Mesendoderm (in vitro differentiated cells): ENCODE data around the gene TBC1D16.
A peak's percentile ranks its signal among the peaks of the same experiment; 100 is the strongest.
"Not testable (repeated sequence)": the region's sequence is repeated elsewhere in the genome, so short reads cannot be mapped to it uniquely, and the experiment has no call there.

ENCODE experiments used
- DNase-seq: peaks from one replicate; pipeline ENCODE4 v3.0.0; 2013
- H2AK5ac ChIP-seq: 2 replicates; pipeline ENCODE4 v1.6.1; 2013; ENCODE audit warnings: low read length, inconsistent platforms
- H2BK120ac ChIP-seq: 2 replicates; pipeline ENCODE4 v1.6.1; 2013; ENCODE audit warnings: low read depth, mild to moderate bottlenecking, low read length, moderate library complexity, mixed read lengths
- H2BK15ac ChIP-seq: replicated peaks from 2 replicates; pipeline ENCODE4 v1.6.1; 2013; ENCODE audit warnings: low read depth, mild to moderate bottlenecking, moderate library complexity
- H2BK5ac ChIP-seq: 2 replicates; pipeline ENCODE4 v1.6.1; 2013; ENCODE audit warnings: low read length, inconsistent platforms
- H3K18ac ChIP-seq: 2 replicates; pipeline ENCODE4 v1.6.1; 2013; ENCODE audit warnings: mild to moderate bottlenecking, low read length, mixed read lengths
- H3K23ac ChIP-seq: one replicate; pipeline ENCODE4 v1.6.1; 2013; ENCODE audit warnings: low read length
- H3K27ac ChIP-seq: 2 replicates; pipeline ENCODE4 v1.5.1; 2013; ENCODE audit warnings: low read depth, mild to moderate bottlenecking, inconsistent platforms, low read length, moderate library complexity
- H3K27me3 ChIP-seq: 2 replicates; pipeline ENCODE4 v1.6.1; 2013; ENCODE audit warnings: low read length, control low read depth, mild to moderate bottlenecking, inconsistent platforms; ENCODE audit not compliant: insufficient read depth, poor library complexity
- H3K36me3 ChIP-seq: 2 replicates; pipeline ENCODE4 v1.6.1; 2013; ENCODE audit warnings: low read length, inconsistent platforms; ENCODE audit not compliant: control insufficient read depth, insufficient read depth
- H3K4ac ChIP-seq: one replicate; pipeline ENCODE4 v1.6.1; 2013; ENCODE audit warnings: low read depth, mild to moderate bottlenecking, low read length, moderate library complexity
- H3K4me1 ChIP-seq: 2 replicates; pipeline ENCODE4 v1.6.1; 2013; ENCODE audit warnings: low read depth, low read length, inconsistent platforms; ENCODE audit not compliant: control insufficient read depth
- H3K4me2 ChIP-seq: 2 replicates; pipeline ENCODE4 v1.6.1; 2013; ENCODE audit warnings: low read length
- H3K4me3 ChIP-seq: 2 replicates; pipeline ENCODE4 v1.5.1; 2013; ENCODE audit warnings: mild to moderate bottlenecking, low read length
- H3K56ac ChIP-seq: one replicate; pipeline ENCODE4 v1.6.1; 2013; ENCODE audit warnings: low read length
- H3K79me1 ChIP-seq: 2 replicates; pipeline ENCODE4 v1.6.1; 2013; ENCODE audit warnings: low read length, inconsistent platforms
- H3K79me2 ChIP-seq: 2 replicates; pipeline ENCODE4 v1.6.1; 2013; ENCODE audit warnings: mild to moderate bottlenecking, low read length; ENCODE audit not compliant: control insufficient read depth, insufficient read depth
- H3K9ac ChIP-seq: 2 replicates; pipeline ENCODE4 v1.6.1; 2013; ENCODE audit warnings: low read length, inconsistent platforms
- H4K5ac ChIP-seq: one replicate; pipeline ENCODE4 v1.6.1; 2013; ENCODE audit warnings: low read length
- H4K8ac ChIP-seq: one replicate; pipeline ENCODE4 v1.6.1; 2013; ENCODE audit warnings: low read depth, mild to moderate bottlenecking, control low read depth, low read length, moderate library complexity
- WGBS: extraction: QIAGEN DNeasy Blood & Tissue Kit; methylation state at CpG from one replicate; pipeline ENCODE4 v1.1.7; 2013; ENCODE audit warnings: low lambda C conversion rate, missing lambda C conversion rate; ENCODE audit not compliant: insufficient coverage; ENCODE audit errors: extremely low coverage; 5-methylcytosine and 5-hydroxymethylcytosine counted together

TBC1D16 gene

GRCh38 chr17:79970576-79971068 lies 65.0 kb downstream of the TBC1D16 start:
- no peak overlapping the region for H4K8ac ChIP-seq
- H2BK5ac ChIP-seq = no peak overlapping the region
- H3K79me2 ChIP-seq = no peaks in the 10 kb centered on the region
- no peak overlapping the region for H3K18ac ChIP-seq
- H2AK5ac ChIP-seq = no peak overlapping the region
- H2BK15ac ChIP-seq = no peak overlapping the region
- H3K23ac ChIP-seq = no peak overlapping the region
- peaks cover 3% of the 10 kb centered on the region for H3K79me1 ChIP-seq
- H3K9ac ChIP-seq = no peak overlapping the region
- H3K4me2 ChIP-seq = no peak overlapping the region
- no peak overlapping the region for H4K5ac ChIP-seq
- WGBS = no CpG with 5 or more reads among the region's 10 CpGs
- no peak overlapping the region for H3K4me3 ChIP-seq
- no peak overlapping the region for H3K56ac ChIP-seq
- peak; percentile 83 for DNase-seq
- no peaks in the 10 kb centered on the region for H3K27me3 ChIP-seq
- no peak overlapping the region for H3K4ac ChIP-seq
- no peaks in the 10 kb centered on the region for H3K36me3 ChIP-seq
- no peak overlapping the region for H2BK120ac ChIP-seq
- no peaks in the 10 kb centered on the region for H3K4me1 ChIP-seq
- H3K27ac ChIP-seq = no peak overlapping the region

GRCh38 chr17:79969906-79970305 lies 65.8 kb downstream of the TBC1D16 start:
- no peak overlapping the region for H3K27ac ChIP-seq
- no peak overlapping the region for H3K18ac ChIP-seq
- H3K4me2 ChIP-seq = no peak overlapping the region
- H2AK5ac ChIP-seq = no peak overlapping the region
- no peak overlapping the region for H3K4me3 ChIP-seq
- no peak overlapping the region for H4K8ac ChIP-seq
- H3K4me1 ChIP-seq = no peaks in the 10 kb centered on the region
- no peak overlapping the region for H2BK5ac ChIP-seq
- no peak overlapping the region for H3K4ac ChIP-seq
- H3K23ac ChIP-seq = no peak overlapping the region
- no peak overlapping the region for H4K5ac ChIP-seq
- H2BK120ac ChIP-seq = no peak overlapping the region
- H2BK15ac ChIP-seq = no peak overlapping the region
- no peaks in the 10 kb centered on the region for H3K27me3 ChIP-seq
- H3K9ac ChIP-seq = no peak overlapping the region
- peaks cover 3% of the 10 kb centered on the region for H3K79me1 ChIP-seq
- H3K56ac ChIP-seq = no peak overlapping the region
- no peaks in the 10 kb centered on the region for H3K79me2 ChIP-seq
- no CpG with 5 or more reads among the region's 7 CpGs for WGBS
- H3K36me3 ChIP-seq = no peaks in the 10 kb centered on the region
- DNase-seq = no peak

- Histone ChIP-seq H3K4me1 (no peaks in the 10 kb centered on the region), H3K79me2 (no peaks in the 10 kb centered on the region), H3K23ac (no peak overlapping the region), H3K27me3 (no peaks in the 10 kb centered on the region), H3K4me2 (no peak overlapping the region), H3K79me1 (peaks cover 3% of the 10 kb centered on the region), H3K18ac (no peak overlapping the region), H2BK120ac (no peak overlapping the region), H3K27ac (no peak overlapping the region), H3K36me3 (no peaks in the 10 kb centered on the region), H3K4ac (no peak overlapping the region), H2BK15ac (no peak overlapping the region), H2AK5ac (no peak overlapping the region), H3K4me3 (no peak overlapping the region), H3K56ac (no peak overlapping the region), H3K9ac (no peak overlapping the region), H4K8ac (no peak overlapping the region), H2BK5ac (no peak overlapping the region), H4K5ac (no peak overlapping the region)
- no CpG with 5 or more reads among the region's 5 CpGs for WGBS
- no peak for DNase-seq
These were observed 67.6 kb downstream of the TBC1D16 start for GRCh38 chr17:79968116-79968515.

- H3K27ac ChIP-seq = no peak overlapping the region
- H2BK15ac ChIP-seq = no peak overlapping the region
- DNase-seq = no peak
- H3K79me1 ChIP-seq = peaks cover 3% of the 10 kb centered on the region
- H2AK5ac ChIP-seq = no peak overlapping the region
- no peak overlapping the region for H3K4ac ChIP-seq
- H3K27me3 ChIP-seq = no peaks in the 10 kb centered on the region
- no peak overlapping the region for H2BK5ac ChIP-seq
- WGBS = 100% methylated on average over 1 of the region's 3 CpGs
- H4K5ac ChIP-seq = no peak overlapping the region
- no peaks in the 10 kb centered on the region for H3K79me2 ChIP-seq
- no peak overlapping the region for H3K56ac ChIP-seq
- no peaks in the 10 kb centered on the region for H3K36me3 ChIP-seq
- no peaks in the 10 kb centered on the region for H3K4me1 ChIP-seq
- H3K4me2 ChIP-seq = no peak overlapping the region
- no peak overlapping the region for H3K23ac ChIP-seq
- no peak overlapping the region for H4K8ac ChIP-seq
- no peak overlapping the region for H2BK120ac ChIP-seq
- H3K18ac ChIP-seq = no peak overlapping the region
- no peak overlapping the region for H3K9ac ChIP-seq
- no peak overlapping the region for H3K4me3 ChIP-seq
These were observed 69.0 kb downstream of the TBC1D16 start for GRCh38 chr17:79966681-79967080.

GRCh38 chr17:79965806-79966205 lies 69.9 kb downstream of the TBC1D16 start:
- peaks cover 6% of the 10 kb centered on the region for H3K79me1 ChIP-seq
- H3K79me2 ChIP-seq = no peaks in the 10 kb centered on the region
- no peak overlapping the region for H4K8ac ChIP-seq
- no peaks in the 10 kb centered on the region for H3K36me3 ChIP-seq
- no peak overlapping the region for H3K4me3 ChIP-seq
- H3K18ac ChIP-seq = no peak overlapping the region
- no peak overlapping the region for H4K5ac ChIP-seq
- no peak overlapping the region for H2AK5ac ChIP-seq
- no peak overlapping the region for H2BK15ac ChIP-seq
- no peak overlapping the region for H3K9ac ChIP-seq
- no peak overlapping the region for H2BK5ac ChIP-seq
- no peak overlapping the region for H2BK120ac ChIP-seq
- no peak overlapping the region for H3K27ac ChIP-seq
- WGBS = no CpG with 5 or more reads among the region's 6 CpGs
- H3K4me2 ChIP-seq = no peak overlapping the region
- H3K4me1 ChIP-seq = no peaks in the 10 kb centered on the region
- H3K56ac ChIP-seq = no peak overlapping the region
- H3K4ac ChIP-seq = no peak overlapping the region
- H3K27me3 ChIP-seq = no peaks in the 10 kb centered on the region
- H3K23ac ChIP-seq = no peak overlapping the region
- no peak for DNase-seq

- H4K8ac ChIP-seq, H4K5ac ChIP-seq, H2AK5ac ChIP-seq, H3K23ac ChIP-seq, H2BK120ac ChIP-seq, H3K56ac ChIP-seq, H3K36me3 ChIP-seq, H3K27me3 ChIP-seq, H3K27ac ChIP-seq, DNase-seq, H2BK15ac ChIP-seq, H3K79me2 ChIP-seq, H3K18ac ChIP-seq, H3K4me2 ChIP-seq, H2BK5ac ChIP-seq, H3K79me1 ChIP-seq, H3K4me3 ChIP-seq, H3K9ac ChIP-seq, H3K4ac ChIP-seq, H3K4me1 ChIP-seq: not testable (repeated sequence)
- WGBS = no CpG with 5 or more reads among the region's 6 CpGs
These were observed 73.2 kb downstream of the TBC1D16 start for GRCh38 chr17:79962467-79962866.
